ENCODE measurements around the gene PCSK2.

DNA sequence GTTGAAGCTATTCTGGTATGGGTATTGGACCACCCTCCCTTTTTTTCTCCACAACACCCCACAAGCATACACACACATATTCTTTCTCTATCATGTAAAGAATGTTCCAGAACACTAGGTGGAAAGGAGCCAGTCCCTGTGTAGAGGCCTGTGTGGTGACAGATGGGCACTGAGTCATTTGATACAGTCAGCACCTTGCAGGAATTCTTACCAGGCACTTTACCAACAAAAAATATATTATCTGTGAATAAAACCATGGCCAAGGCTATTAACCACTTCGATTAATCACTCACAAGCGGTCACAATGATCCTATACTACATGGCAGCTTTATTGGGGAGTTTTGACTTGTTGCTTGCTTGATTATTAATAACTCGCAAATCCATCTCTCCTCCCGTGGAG is 154.9 kb downstream of the PCSK2 start:
- TF ChIP-seq, protein P1, sequence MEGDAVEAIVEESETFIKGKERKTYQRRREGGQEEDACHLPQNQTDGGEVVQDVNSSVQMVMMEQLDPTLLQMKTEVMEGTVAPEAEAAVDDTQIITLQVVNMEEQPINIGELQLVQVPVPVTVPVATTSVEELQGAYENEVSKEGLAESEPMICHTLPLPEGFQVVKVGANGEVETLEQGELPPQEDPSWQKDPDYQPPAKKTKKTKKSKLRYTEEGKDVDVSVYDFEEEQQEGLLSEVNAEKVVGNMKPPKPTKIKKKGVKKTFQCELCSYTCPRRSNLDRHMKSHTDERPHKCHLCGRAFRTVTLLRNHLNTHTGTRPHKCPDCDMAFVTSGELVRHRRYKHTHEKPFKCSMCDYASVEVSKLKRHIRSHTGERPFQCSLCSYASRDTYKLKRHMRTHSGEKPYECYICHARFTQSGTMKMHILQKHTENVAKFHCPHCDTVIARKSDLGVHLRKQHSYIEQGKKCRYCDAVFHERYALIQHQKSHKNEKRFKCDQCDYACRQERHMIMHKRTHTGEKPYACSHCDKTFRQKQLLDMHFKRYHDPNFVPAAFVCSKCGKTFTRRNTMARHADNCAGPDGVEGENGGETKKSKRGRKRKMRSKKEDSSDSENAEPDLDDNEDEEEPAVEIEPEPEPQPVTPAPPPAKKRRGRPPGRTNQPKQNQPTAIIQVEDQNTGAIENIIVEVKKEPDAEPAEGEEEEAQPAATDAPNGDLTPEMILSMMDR (IDR thresholded peaks at IDR 0.05 in 4 of 5, conservative IDR thresholded peaks at IDR 0.05 in 1 of 5): no peak
- no peak for TF ChIP-seq POLR2A (IDR thresholded peaks at IDR 0.05)
